ENCODE results near the gene C1S.

DNA sequence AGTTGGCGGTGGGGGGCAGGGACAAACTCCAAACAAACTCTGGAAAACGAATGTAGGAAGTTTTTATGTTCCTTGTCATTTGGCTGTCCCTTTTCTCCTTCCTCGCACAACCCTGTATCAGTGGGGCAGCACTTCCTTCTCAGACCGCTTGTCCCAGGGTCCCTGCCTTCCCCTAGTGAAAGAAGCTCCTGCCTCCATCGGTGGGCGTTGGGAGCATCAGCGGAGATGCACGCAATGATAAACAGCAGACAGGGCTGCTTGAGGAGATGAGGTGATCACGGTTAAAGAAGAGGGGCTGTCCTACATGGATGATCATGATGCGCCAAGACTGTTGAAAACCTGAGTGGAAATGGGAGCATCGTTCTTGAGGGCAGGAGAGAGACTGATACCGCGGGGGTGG lies 620 bp downstream of the C1S start:
- TF ChIP-seq, protein P1, sequence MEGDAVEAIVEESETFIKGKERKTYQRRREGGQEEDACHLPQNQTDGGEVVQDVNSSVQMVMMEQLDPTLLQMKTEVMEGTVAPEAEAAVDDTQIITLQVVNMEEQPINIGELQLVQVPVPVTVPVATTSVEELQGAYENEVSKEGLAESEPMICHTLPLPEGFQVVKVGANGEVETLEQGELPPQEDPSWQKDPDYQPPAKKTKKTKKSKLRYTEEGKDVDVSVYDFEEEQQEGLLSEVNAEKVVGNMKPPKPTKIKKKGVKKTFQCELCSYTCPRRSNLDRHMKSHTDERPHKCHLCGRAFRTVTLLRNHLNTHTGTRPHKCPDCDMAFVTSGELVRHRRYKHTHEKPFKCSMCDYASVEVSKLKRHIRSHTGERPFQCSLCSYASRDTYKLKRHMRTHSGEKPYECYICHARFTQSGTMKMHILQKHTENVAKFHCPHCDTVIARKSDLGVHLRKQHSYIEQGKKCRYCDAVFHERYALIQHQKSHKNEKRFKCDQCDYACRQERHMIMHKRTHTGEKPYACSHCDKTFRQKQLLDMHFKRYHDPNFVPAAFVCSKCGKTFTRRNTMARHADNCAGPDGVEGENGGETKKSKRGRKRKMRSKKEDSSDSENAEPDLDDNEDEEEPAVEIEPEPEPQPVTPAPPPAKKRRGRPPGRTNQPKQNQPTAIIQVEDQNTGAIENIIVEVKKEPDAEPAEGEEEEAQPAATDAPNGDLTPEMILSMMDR (IDR thresholded peaks at IDR 0.05), result no peak
- no peak for TF ChIP-seq EZH2 (IDR thresholded peaks at IDR 0.05; ENCODE audit: borderline replicate concordance, insufficient read depth, low read depth, low read length, poor library complexity, severe bottlenecking)
